ENCODE measurements around the gene BACH2.

Gene BACH2

DNA sequence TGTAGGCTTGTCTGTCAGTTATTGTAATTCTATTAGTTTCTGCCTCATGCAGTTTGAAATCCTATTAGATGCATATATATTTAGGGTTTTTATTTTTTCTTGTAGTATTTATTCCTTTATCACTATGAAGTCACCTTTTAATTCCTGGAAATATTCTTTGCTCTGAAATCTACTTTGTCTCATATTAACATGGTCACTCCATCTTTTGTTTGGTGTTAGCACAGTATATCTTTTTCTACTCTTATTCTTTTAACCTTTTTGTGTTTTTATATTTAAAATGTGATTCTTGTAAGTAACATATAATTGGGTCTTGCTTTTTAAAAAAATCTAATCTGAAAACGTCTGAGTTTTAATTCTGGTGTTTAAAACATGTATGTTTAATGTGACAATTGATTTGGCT lies 280.8 kb downstream of the BACH2 start:
- DNase-seq = no peak

DNA sequence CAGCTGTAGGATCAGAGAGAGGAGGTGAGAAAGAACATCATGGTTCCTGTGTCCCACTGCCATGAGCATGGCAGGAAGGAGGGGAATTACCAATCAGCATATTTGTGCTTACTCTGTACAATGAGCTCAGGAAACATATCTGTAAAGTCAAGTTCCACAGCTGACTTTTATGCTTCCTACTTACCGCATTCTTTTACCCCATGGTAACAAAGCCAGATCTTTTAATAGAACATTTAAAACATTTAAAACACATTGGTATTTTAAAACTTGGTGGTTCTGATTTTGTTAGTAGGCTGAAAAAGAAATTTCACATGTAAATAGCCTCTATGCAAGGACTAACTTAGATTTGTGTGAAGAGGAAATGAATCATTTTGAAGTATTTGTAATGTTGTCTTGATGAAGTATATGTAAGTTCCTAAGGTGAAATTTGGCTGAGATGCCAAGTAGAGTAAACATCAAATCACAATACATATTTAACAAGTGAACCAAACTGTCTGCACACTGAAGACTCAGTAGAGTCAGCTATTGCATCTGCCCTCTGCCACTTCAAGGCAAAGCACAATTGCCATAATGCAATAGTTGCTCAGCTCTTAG lies 287.6 kb downstream of the BACH2 start:
- no peak for DNase-seq

DNA sequence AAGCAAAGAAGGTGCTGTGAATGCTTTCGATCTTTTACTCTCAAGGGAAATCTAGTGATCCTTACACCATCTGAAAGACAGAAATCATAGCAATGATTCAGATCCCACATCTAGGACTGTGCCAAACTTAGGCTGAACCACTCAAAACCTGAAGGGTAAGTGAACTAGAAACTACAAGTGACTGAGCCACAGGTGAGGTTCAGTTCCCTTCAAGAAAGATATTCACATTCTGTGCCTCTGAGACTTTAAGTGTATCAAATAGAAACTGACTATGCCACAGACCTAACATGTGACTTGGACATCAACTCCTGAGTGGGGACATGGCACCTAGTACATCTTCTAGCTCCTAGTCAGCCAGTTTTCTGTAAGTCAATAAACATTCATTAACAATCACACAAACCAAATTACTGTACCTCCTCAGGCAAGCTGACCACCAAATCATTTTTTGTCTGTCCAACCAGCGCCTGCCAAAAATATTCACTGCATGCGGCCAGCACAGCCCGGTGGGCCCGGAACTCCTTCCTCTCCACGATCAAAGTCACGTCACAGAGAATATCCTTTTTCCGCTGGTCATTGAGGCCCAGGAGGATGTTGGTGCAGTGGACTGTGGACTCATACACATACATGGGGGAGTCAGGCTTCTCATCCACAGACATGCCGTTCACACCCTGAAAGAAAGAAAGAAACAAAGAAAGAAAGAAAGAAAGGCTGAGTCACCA lies 288.3 kb downstream of the BACH2 start:
- DNase-seq = no peak

DNA sequence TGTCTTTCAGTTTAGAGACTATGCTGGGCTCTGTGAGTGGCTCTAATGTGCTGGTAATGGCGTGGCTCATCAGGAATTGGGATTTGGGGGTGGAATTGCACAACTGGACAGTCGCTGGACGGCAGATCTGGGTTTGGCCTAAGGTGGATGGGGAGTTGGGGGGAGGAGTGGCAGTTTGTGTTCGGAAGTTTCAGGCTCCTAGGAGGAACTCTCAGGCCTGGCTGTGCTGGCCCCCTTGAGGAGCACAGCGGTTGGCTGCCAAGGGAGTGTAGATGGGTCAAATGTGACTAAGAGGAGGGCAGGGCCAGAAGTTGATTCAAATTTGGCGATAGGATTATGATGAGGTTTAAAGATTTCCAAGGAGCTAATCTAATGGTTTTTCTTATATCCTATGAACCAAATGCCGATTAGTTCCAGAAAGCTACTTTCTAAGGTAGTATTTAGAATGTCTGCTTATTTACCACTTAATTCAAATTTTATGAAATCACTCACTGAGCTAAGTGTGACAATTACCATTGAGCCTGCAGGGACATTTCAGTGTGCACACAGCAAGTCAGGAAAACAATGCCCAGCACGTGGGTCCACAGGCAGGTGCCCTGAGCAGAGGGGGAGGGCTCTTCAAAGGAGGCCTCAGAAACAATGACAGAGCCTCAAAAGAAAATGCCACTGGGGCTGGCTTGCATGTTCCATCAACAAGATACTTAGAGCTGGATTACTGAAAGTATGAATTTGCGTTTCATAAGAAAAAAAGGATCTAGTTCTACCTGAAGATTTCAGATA lies 291.4 kb downstream of the BACH2 start:
- no peak for DNase-seq

DNA sequence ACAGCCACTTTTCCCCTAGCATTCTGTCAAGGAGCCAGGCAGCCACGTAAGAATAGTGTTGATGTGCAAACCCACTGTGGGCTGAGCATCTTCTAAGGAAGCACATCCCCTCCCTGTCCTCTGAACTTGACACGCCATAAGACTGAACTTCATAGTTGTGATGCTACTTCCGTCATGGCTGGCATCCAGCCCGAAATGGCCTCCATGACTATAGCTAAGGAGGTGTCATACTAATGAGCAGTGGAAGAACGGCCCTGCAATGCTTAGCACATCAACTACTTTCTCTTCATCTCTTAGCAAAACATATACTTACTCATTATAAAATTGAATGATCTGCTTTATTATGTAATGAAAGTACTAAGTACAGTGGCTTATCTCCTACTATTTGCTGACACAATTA lies 292.1 kb downstream of the BACH2 start:
- DNase-seq = no peak

DNA sequence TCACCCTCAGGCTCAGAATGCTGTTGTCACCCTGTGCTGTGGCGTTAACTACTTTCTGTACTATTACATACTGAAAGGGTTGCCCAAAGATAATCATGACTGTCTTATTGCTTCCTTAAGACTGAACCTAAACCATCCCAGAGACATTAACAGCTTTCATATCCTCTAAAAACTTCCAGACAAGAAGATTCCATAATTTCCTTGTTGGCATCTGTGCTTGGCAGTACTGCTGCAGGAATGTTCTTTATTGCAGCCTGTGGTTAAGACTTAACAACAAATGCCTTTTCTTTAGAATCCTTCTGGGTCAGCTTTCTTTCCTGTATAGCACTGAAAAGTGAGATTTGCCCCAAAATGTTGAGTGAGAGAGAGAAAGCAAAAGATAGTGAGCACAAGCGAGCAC lies 292.7 kb downstream of the BACH2 start:
- DNase-seq = no peak

DNA sequence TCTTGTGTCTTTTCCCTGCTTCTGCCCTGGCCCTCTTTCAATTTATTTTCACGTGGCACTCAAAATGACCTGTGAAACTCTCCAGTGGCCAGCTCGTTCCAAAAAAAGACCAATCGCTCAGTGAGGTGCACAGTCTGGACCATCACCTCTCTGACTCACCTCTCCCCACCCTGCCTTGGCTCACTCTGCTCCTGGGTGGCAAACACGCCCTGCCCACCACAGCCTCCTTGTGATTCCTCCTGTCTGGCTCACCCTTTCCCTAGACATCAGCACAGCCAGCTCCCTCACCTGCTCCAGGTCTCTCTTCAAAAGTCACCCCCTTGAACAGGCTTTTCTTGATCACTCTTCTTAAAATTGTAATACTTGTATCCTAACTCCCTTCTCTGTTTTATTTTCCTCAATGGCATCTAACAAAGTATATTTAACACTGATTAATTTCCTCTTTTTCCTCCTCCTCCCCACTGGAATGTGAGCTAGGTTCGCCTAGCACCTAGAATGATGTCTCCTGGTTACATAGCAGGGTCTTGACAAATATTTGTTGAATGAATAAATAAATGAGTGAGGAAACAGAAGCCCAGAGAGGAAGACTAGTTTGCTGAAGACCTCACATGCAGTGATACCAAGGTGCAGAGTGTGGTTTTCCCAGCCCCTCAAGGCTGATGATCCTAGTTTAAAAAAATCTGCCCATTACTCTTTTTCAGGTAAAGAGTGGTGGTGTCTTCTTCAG lies 293.4 kb downstream of the BACH2 start:
- no peak for DNase-seq

DNA sequence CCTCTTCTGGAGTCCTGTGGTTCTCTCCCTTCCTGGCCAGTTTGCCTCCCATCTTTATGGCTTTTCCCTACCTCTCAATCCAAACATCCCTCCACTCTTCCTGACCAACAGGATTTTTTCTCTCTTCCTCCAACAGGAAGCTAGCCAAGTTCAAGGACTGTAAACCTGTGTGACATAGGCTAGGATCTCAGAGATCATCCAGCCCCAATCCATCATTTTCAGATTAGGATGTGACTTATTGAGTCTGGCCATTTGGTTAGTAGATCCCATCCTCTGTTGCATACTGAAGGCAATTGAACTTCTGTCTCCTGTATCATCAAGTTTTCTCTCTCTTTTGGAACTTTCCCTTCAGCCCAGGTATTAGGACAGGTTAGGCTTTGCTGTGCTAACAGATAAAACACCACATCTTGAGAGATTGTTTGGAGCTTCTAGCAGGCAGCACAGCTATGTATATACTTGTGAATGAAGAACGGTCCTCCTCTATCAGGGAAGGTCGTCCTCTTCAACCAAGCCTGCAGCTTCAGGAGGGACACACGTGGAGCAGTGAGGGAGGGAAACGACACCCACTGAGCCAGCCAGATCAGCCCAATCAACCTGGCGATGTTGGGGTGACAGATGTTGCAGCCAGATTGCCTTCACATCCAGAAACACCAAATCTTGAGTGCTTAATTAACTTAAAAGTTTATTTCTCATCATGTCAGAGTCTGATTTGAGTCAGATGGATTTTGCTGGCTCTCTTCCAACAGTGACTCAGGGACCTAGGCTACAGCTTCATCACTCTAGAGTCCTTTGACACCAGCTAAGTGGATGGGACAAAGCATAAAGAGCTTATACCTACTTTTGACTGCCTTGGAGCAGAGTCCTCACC lies 295.5 kb downstream of the BACH2 start:
- DNase-seq = no peak

DNA sequence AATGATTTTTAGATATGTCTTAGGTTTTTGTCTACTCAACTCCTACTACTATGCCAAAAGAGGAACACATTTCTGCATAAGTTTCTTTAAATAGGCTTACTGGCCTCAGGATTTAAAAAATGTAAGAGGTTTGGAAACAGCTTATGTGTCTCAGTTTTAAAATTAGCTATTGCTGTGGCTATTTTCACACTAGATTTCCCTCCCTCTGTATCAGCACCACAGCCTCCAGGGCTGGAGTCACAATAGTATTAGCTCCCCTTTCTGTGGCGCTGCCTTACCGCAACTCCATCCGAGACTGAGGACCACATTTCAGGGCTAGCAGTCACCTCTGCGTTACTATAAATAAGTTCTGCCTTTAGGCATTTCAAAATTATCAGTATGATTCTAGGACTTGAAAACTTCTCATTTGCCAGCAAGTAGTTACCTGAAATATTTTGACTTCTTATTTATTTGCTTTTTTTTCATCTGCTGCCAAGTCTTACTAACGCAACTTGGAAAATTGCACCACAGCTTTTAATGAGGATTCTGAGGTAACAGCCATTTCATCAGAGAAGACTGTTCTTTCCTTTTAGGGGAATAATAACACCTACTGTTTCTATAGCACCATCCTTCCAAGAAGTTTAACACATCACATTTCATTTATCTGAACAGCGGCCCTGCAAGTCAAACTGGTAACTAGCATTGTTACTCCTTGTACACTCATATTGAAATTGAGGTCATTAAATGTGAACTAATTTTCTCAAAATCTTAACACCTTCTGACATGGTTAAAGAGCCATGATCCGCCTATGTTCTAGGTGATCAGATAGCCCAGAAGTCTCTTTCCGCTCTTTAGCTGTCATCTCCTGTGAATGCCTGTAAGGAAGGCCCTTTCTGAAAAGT lies 296.5 kb downstream of the BACH2 start:
- DNase-seq = no peak

DNA sequence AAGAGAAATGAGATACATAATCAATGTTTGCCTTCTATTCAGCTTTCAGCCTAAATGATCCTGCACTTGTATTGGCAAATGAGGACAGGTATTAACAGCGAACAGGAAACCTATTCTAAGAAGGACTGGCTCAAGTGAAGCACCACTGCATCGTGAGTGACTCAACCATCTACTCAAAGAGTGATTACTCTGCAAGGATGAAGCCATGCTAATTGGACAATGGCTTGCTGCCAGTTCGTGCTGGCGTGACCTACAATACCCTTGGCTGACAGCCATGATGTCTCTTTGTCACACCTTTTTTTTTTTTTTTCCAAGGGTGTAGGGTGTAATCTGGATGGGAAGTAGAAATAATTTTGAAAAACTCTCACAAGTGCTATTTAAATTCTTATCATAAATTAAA lies 297.5 kb downstream of the BACH2 start:
- no peak for DNase-seq

DNA sequence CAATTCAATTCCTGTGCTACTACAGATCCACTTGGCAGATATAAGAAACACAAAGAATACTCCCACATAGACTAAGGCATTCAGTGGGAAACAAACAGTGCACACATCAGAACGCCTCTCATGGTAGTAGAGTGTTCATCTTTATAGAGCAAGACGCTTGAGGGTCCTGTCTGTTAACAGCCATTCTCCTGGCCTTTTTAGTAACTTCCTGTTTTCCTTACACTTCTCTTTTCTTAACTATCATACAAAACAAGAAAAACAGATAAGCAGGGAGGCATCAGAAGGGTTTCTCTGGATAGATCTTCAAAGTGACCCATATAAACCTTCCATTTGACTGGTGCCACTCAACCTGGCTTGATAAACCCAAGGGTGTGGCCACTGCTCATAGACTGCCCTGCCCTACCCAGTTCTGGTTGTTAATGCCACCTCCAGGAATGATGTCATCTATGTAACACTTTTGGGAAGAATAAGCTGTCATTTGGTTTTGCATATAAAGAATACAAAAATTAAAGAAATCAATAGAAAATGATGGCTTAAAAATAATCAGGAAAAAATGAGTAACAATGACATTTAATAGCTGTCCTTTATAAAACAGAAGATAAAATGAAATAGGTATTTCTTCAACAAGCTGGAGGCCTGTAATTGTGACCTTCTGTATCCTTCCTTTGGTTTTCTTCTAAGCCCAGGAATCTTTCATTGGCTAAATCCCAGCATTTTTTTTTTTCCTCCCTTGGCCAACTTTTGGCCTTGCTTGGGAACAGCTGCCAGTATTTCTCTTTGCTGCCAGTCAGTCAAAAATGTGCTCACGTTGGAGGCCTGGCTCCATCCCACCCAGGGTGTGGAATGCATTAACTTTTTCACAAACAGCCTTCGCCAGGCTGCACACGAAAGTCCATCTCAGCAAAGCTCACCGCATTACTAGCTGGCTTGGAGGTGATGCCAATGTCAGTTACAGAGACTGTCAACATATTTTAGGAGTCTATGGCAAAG lies 298.9 kb downstream of the BACH2 start:
- no peak for DNase-seq

DNA sequence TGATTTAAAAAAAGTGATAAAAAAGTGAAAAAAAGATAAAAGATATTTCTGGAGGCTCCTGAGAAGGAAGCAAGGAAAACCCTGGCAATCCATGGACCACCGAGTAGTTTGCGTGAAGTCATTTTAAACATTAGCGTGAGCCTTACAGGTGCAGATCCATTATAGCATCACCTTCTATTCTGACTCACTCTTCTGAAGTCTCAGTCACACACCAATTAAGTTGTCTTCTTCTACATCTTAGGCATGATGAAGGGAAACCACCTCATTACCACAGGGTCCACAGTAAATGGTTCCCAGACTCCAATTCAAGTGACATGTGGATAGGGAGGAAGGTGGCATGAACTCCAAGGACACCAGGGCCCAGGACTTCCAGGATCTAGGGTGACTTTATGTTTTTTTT lies 303.2 kb downstream of the BACH2 start:
- no peak for DNase-seq

DNA sequence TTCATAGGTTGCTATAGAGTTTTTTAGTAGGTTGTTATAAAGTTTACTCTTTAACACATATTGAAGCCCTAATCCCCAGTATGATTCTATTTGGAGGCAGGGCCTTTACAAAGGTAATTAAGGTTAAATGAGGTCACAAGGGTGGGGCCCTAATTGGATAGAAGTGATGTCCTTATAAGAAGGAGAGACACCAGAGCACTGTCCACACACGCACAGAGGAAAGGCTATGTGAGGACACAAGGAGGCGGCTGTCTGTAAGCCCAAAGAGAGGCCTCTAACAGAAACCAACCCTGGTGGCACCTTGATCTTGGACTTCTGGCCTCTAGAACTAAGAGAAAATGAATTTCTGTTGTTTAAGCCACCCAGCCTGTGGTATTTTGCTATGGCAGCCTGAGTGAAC lies 303.8 kb downstream of the BACH2 start:
- DNase-seq = no peak

DNA sequence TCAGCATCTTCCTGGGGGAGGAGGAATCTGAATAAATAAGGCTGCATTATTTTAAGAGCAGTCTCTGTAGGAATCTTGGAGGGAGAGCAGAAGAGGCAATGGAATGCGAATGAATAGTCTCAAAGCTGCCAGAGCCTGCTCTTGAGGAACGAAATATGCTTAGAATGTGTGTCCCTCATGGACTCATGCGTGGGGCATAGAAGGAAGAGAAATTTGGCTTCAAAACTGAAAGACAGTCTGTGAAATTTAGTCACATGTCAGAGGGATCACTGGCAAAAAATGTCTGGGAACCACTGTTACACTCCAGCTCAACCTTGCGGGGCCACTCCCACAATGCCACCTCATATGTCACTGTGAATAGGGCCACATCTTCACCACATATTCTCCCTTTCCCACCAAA lies 306.9 kb downstream of the BACH2 start:
- no peak for DNase-seq

DNA sequence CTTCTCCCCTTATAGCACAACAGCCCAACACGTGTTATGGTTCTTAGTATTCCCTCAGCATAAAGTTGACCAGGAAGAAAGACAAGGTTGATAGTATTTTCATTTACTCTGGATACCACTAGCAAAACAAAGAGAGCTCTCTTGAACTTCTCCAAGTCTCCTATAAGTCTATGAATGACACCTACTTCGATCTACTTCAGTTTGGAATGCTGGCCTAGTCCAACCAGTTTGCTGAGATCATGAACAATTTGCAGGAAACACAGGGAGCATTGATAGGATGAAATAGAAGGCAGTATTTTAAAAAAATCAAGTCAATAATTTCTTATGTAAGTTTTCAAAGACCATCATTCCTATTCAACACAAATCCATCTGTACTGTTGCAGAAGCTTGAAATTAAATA lies 308.8 kb downstream of the BACH2 start:
- DNase-seq = no peak

DNA sequence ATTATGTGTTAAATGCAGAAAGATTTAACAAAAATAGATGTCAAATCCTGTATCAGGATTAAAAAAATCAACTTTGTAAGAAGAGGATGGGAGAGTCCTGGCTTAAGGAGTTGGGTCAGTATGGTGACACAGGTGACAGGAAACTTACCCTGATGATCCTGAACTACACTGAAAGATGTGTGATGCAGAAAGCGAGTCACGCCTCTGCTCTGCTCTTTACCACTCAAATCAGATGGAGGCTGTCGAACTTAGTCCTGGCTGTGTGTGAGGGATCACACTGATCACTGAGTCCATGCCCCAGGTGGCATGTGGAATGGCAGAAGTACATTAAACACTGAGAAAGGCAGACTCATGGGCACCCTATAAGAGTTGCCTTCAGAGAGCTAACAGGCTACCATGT lies 309.5 kb downstream of the BACH2 start:
- DNase-seq = no peak

DNA sequence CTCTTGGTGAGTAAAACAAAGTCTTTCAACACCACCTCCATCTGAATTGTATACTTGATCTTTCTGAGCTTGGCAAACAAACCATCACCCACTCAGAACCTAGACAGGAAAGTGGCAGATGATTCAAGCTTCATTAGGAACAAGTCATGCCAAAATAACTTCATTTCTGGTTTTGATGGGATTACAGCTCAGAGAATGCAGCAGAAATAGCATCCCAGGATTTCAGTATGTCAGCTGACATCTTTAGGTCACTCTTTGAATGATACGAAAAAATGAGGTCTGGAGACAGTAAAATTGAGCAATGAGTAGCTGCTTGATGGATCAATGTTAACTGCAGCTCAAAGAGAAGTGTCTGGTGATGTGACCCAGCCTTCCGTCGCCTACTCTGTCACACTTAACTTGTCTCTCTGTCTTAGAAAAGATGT lies 310.0 kb downstream of the BACH2 start:
- no peak for DNase-seq

DNA sequence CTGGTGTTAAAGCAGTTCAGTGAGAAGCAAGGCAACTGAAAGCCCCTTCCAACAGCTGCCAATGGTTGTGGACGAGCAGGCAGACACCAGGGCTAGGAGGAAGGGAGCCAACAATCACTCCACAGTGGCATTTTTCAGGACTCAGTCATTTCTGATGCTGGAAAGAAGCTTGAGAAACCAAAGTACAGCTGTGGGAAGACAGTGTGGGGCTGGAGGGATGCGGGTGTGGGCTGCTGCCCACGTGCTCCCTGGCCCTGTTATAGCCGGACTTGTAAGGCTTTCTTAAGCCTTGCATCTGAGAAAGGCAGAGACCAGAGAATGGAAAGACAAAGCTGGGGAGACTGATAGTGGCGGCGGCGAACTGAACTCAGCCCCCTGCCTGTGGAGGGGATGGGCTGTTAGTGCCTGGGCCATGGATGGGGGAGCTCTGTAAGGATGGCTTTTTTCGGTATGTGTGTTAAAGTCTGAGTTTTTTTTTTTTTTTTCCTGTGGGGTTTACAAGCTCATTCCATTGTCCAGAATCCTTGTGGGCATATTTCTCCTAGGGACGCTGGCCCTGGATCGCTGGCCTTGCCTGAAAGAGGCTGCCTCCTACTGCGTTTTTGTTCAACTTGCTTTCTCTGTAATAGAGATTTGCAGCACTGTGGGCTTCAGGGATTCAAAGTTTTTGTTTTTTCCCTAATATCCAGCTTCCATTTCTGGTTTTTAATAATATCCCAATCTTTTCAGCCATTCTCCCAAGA lies 310.7 kb downstream of the BACH2 start:
- DNase-seq = no peak

All from CD4-positive, alpha-beta T cell treated with Interleukin-15 for 1 hour (primary cell).